PC-9 (cell line): ENCODE measurements around the gene LILRA2. TPM values are rescaled to one million over a fixed set of nuclear protein-coding genes. Genes with fewer than 3 reads are reported as not detected.
"Not testable (repeated sequence)": the region's sequence is repeated elsewhere in the genome, so short reads cannot be mapped to it uniquely, and the experiment has no call there.

Source experiments
- BruUV-seq: library from RNA; stranded (reverse); fragments of 400-500 nt; replicated peaks from 2 replicates; lab custom pipeline; 2021; lab: Mats Ljungman, UMichigan
- CTCF ChIA-PET: fragments of 300-600 bp; sonication (Branson Sonifier 250); formaldehyde crosslinking; loops from one replicate; lab custom pipeline; 2022; ENCODE audit warnings: antibody characterized with exemption; lab: Charles Lee
- POLR2A ChIA-PET: fragments of 300-600 bp; sonication (Branson Sonifier 250); formaldehyde crosslinking; loops from one replicate; lab custom pipeline; 2022; ENCODE audit warnings: antibody characterized with exemption; ENCODE audit not compliant: unreplicated experiment; lab: Charles Lee
- DNase-seq, 2 experiments: peaks; one replicate each; pipeline versions ENCODE4 v3.0.0 to v3.0.0-alpha.2; 2015 to 2022; ENCODE audit warnings: mixed read lengths in 1 of 2
- H2AFZ ChIP-seq: fragments of 200-600 bp; sonication (generic); 2 replicates; pipeline ENCODE4 v1.8.1; 2017; ENCODE audit warnings: antibody characterized with exemption
- H3F3A ChIP-seq: fragments of 200-600 bp; sonication (generic); 2 replicates; pipeline ENCODE4 v1.8.1; 2017; ENCODE audit warnings: antibody characterized with exemption, mild to moderate bottlenecking, low read depth; ENCODE audit not compliant: insufficient read depth
- H3K27ac ChIP-seq: fragments of 200-600 bp; sonication (generic); 2 replicates; pipeline ENCODE4 v1.6.1; 2016; ENCODE audit warnings: mixed run types
- H3K27me3 ChIP-seq: fragments of 200-600 bp; sonication (generic); 2 replicates; pipeline ENCODE4 v1.6.1; 2016; ENCODE audit warnings: low read depth, mixed run types; ENCODE audit not compliant: insufficient read depth
- H3K36me3 ChIP-seq: fragments of 200-600 bp; sonication (generic); 2 replicates; pipeline ENCODE4 v1.6.1; 2016; ENCODE audit warnings: low read depth, mixed run types
- H3K4me1 ChIP-seq: fragments of 200-600 bp; sonication (generic); replicated peaks from 2 replicates; pipeline ENCODE4 v1.6.1; 2016; ENCODE audit warnings: mixed run types; ENCODE audit not compliant: insufficient read depth
- H3K4me2 ChIP-seq: fragments of 200-600 bp; sonication (generic); 2 replicates; pipeline ENCODE4 v1.6.1; 2017; ENCODE audit warnings: mixed run types
- H3K4me3 ChIP-seq: fragments of 200-600 bp; sonication (generic); 2 replicates; pipeline ENCODE4 v1.6.1; 2016; ENCODE audit warnings: mixed run types
- H3K79me2 ChIP-seq: fragments of 200-600 bp; sonication (generic); 2 replicates; pipeline ENCODE4 v1.6.1; 2017; ENCODE audit warnings: low read depth, mixed run types
- H3K9me2 ChIP-seq: fragments of 200-600 bp; sonication (generic); 2 replicates; pipeline ENCODE4 v1.8.1; 2017; ENCODE audit warnings: mild to moderate bottlenecking; ENCODE audit not compliant: insufficient read depth
- H3K9me3 ChIP-seq: fragments of 200-600 bp; sonication (generic); 2 replicates; pipeline ENCODE4 v1.8.1; 2016; ENCODE audit warnings: low read depth; ENCODE audit not compliant: insufficient read depth
- H4K20me1 ChIP-seq: fragments of 200-600 bp; sonication (generic); 2 replicates; pipeline ENCODE4 v1.8.1; 2017; ENCODE audit not compliant: insufficient read depth
- EZH2 ChIP-seq: fragments of 200-600 bp; sonication (generic); IDR thresholded peaks from 2 replicates; pipeline ENCODE4 v1.8.0; 2017; ENCODE audit warnings: antibody characterized with exemption, low read depth
- intact Hi-C: fragments of 100-400 bp; cut with micrococcal nuclease; formaldehyde crosslinking; loops from one replicate; pipeline ENCODE4 v1.10.0; 2022; ENCODE audit not compliant: unreplicated experiment
- total RNA-seq: library from RNA; stranded (reverse); gene quantifications from 2 replicates; pipeline ENCODE4 v1.2.3, GENCODE V29; 2021
- TF ChIP-seq, protein P1 (sequence below): fragments of 200-600 bp; sonication (generic); conservative IDR thresholded peaks from 2 replicates; pipeline ENCODE4 v1.6.1; 2017; ENCODE audit warnings: mixed run types, antibody characterized with exemption, mild to moderate bottlenecking, moderate library complexity

LILRA2 gene
- total RNA-seq, 1 experiment from 2014 or later: not detected

DNA sequence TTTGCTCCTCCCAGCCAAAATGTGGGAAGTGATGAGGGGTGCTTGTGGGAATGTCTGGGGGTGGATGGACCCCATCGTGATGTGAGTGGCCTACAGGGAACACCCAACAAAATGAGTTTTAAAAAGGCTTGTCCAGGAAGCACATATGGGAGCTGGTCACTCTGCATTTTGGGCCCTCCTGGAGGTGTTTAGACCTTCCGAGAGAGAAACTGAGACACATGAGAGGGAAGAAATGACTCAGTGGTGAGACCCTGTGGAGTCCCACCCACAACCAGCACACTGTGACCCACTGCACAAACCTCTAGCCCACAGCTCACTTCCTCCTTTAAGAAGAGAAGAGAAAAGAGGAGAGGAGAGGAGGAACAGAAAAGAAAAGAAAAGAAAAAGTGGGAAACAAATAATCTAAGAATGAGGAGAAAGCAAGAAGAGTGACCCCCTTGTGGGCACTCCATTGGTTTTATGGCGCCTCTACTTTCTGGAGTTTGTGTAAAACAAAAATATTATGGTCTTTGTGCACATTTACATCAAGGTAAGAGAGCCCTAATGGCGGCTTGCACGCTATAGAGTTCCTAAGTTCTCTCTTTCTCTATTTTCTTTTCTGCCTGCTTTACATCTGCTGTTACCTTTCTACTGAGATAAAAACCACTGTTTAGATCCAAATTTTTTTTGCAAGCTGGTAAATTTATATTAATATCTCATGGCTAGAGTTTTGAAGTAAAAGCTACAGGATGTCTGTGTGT, 43.4 kb downstream of the LILRA2 start:
- H3K79me2 ChIP-seq: no peaks in the 10 kb centered on the region
- H3K27me3 ChIP-seq: peaks cover 37% of the 10 kb centered on the region
- H3F3A ChIP-seq: no peaks in the 10 kb centered on the region
- H3K36me3 ChIP-seq: no peaks in the 10 kb centered on the region
- no peak for DNase-seq
- H4K20me1 ChIP-seq: no peaks in the 10 kb centered on the region; the same call in 1 of the 2 replicates
- H2AFZ ChIP-seq: no peak overlapping the region
- no peak overlapping the region for H3K27ac ChIP-seq
- no peak overlapping the region for H3K4me3 ChIP-seq
- no peak for TF ChIP-seq EZH2
- TF ChIP-seq, protein P1, sequence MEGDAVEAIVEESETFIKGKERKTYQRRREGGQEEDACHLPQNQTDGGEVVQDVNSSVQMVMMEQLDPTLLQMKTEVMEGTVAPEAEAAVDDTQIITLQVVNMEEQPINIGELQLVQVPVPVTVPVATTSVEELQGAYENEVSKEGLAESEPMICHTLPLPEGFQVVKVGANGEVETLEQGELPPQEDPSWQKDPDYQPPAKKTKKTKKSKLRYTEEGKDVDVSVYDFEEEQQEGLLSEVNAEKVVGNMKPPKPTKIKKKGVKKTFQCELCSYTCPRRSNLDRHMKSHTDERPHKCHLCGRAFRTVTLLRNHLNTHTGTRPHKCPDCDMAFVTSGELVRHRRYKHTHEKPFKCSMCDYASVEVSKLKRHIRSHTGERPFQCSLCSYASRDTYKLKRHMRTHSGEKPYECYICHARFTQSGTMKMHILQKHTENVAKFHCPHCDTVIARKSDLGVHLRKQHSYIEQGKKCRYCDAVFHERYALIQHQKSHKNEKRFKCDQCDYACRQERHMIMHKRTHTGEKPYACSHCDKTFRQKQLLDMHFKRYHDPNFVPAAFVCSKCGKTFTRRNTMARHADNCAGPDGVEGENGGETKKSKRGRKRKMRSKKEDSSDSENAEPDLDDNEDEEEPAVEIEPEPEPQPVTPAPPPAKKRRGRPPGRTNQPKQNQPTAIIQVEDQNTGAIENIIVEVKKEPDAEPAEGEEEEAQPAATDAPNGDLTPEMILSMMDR: no peak
- POLR2A ChIA-PET: no interaction called here
- no peaks in the 10 kb centered on the region for H3K9me2 ChIP-seq
- CTCF ChIA-PET: no interaction called here
- H3K4me1 ChIP-seq: no peaks in the 10 kb centered on the region
- no TSS peak for BruUV-seq
- intact Hi-C loops: no loop called here
- H3K4me2 ChIP-seq: no peak overlapping the region
- H3K9me3 ChIP-seq: no peaks in the 10 kb centered on the region

- ChIA-PET CTCF (no interaction called here), POLR2A (no interaction called here)
- no TSS peak for BruUV-seq
- DNase-seq: no peak
- TF ChIP-seq, protein P1: no peak
- no peak for TF ChIP-seq EZH2
- no peaks in the 10 kb centered on the region for H3K9me2 ChIP-seq
- H3K4me1 ChIP-seq: no peaks in the 10 kb centered on the region
- no peak overlapping the region for H2AFZ ChIP-seq
- no peak overlapping the region for H3K4me3 ChIP-seq
- H3K27ac ChIP-seq: no peak overlapping the region
- H3K27me3 ChIP-seq: peaks cover 42% of the 10 kb centered on the region
- no peaks in the 10 kb centered on the region for H3K79me2 ChIP-seq
- H3F3A ChIP-seq: no peaks in the 10 kb centered on the region
- no peak overlapping the region for H3K4me2 ChIP-seq
- no peaks in the 10 kb centered on the region for H3K36me3 ChIP-seq
- intact Hi-C loops: no loop called here
- H4K20me1 ChIP-seq: no peaks in the 10 kb centered on the region
- H3K9me3 ChIP-seq: no peaks in the 10 kb centered on the region
Observed at GRCh38 chr19:54620464-54620863, 46.9 kb downstream of the LILRA2 start.

DNA sequence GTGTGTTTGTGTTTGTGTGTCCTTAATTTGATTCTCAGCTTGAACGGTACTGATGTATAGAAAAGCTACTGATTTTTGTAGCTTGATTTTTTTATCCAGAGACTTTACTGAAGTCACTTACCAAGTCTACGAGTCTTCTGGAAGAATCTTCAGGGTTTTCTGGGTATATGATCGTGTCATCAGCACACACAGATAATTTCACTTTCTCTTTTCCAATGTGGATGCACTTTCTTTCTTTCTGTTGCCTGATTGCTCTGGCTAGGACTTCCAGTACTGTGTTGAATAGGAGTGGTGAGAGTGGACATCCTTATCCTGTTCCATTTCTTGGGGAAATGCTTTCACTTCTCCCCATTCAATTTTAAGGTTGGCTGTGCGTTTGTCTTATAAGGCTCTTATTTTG, 48.8 kb downstream of the LILRA2 start:
- no TSS peak for BruUV-seq
- H2AFZ ChIP-seq: no peak overlapping the region
- no peaks in the 10 kb centered on the region for H4K20me1 ChIP-seq
- H3F3A ChIP-seq: no peaks in the 10 kb centered on the region
- intact Hi-C loops: no loop called here
- DNase-seq: peak in 1 of 2 experiments; percentile 1
- peaks cover 57% of the 10 kb centered on the region for H3K27me3 ChIP-seq
- no peaks in the 10 kb centered on the region for H3K79me2 ChIP-seq
- H3K4me2 ChIP-seq: no peak overlapping the region
- TF ChIP-seq, protein P1: no peak
- TF ChIP-seq EZH2: no peak
- no peaks in the 10 kb centered on the region for H3K36me3 ChIP-seq
- POLR2A ChIA-PET: interaction anchor here (0.5 to 0.7 kb wide), 2 partner anchors 57 to 403 kb away, joined by 3 read pairs; no protein-coding TSS in a partner anchor
- H3K4me3 ChIP-seq: no peak overlapping the region
- H3K9me2 ChIP-seq: no peaks in the 10 kb centered on the region
- H3K27ac ChIP-seq: no peak overlapping the region
- no peaks in the 10 kb centered on the region for H3K4me1 ChIP-seq
- H3K9me3 ChIP-seq: no peaks in the 10 kb centered on the region
- CTCF ChIA-PET: no interaction called here

- H2AFZ ChIP-seq, H3K9me2 ChIP-seq, H3K9me3 ChIP-seq, POLR2A ChIA-PET, H4K20me1 ChIP-seq, H3F3A ChIP-seq, H3K4me2 ChIP-seq, DNase-seq, H3K79me2 ChIP-seq, intact Hi-C loops, CTCF ChIA-PET, H3K4me3 ChIP-seq, H3K36me3 ChIP-seq, H3K4me1 ChIP-seq, H3K27ac ChIP-seq, BruUV-seq: not testable (repeated sequence)
- peaks cover 72% of the 10 kb centered on the region for H3K27me3 ChIP-seq
Observed at GRCh38 chr19:54624234-54624633, 50.6 kb downstream of the LILRA2 start.

GRCh38 chr19:54624934-54625730, 51.5 kb downstream of the LILRA2 start:
- H3K4me2 ChIP-seq, H4K20me1 ChIP-seq, POLR2A ChIA-PET, H3K4me1 ChIP-seq, BruUV-seq, intact Hi-C loops, H3K27ac ChIP-seq, H3K9me3 ChIP-seq, H3K79me2 ChIP-seq, H3K36me3 ChIP-seq, CTCF ChIA-PET, H3K4me3 ChIP-seq, H2AFZ ChIP-seq, DNase-seq, H3F3A ChIP-seq, H3K9me2 ChIP-seq: not testable (repeated sequence)
- peaks cover 80% of the 10 kb centered on the region for H3K27me3 ChIP-seq
